DMS153 treated with DMSO at 0.1 percent for 48 hours (cell line): Measurements from ENCODE around the gene VASN.

Experiments used
- DNase-seq: peaks from one replicate; lab custom pipeline; 2025; ENCODE audit not compliant: unreplicated experiment; lab: John Stamatoyannopoulos, UW

VASN gene

DNA sequence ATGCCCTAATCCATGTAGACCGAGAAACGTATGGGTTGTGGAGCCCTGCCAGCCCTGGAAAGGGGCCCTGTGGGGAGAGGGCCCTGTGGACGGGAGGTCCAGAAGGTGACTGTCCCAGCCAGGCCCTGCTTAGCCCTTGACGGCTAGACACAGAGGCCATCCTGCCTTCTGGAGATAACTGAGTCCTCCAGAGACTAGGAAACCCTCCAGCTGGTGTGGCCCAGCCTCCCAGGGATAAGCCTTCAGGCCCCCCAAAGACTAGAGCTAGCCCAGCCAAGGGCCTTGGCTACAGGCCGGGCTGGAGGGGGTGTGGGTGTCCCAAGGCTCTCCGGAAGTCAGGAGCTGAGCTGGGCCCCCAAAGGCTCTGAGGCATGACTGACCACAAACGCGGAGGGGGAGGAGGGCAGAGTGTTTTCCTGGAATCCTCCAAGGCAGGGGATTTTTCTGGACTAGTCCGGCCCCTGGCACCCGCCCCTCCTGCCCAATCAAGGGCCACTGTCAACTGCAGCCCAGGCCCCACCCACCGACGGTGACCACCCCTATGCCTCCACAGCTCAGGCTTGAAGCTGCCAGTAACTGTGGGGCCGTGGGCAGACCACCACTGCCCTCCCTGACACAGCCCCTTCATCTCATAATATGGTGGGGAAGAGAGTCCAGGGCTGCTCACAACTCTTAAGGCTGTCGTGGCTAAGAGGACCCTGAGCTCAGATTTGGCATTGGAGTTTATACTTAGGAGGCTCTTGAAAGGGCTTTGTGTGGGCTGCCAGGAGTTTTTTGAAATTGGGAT, 885 bp upstream of the VASN start:
- no peak for DNase-seq

DNA sequence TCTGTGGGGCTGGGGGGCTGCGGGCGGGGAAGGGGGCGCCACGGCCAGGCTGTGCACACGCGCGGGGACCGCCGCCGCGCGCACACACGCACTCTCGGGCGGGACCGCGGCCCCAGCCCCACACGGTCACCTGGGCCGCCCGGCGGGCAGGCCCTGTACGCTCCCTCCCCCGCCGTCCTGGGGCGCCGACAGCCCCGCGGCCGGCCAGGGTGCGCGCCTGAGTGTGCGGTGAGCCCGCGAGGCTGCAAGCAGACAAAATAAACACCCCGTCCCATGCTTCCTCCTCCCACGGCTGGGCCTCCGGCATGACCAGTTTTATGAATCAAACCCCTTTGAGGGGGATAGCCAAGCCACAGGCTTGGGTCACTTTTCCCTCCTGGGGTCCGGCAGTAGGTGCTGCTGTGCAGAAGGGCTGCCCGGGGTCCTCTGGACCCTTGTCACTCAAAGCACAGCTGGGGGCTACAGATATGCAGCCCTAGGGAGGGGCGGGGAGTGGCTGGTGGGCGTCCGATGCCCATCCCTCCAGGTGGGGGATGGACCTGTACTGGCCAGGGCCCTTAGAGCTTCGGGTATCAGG, 441 bp downstream of the VASN start:
- DNase-seq = no peak

DNA sequence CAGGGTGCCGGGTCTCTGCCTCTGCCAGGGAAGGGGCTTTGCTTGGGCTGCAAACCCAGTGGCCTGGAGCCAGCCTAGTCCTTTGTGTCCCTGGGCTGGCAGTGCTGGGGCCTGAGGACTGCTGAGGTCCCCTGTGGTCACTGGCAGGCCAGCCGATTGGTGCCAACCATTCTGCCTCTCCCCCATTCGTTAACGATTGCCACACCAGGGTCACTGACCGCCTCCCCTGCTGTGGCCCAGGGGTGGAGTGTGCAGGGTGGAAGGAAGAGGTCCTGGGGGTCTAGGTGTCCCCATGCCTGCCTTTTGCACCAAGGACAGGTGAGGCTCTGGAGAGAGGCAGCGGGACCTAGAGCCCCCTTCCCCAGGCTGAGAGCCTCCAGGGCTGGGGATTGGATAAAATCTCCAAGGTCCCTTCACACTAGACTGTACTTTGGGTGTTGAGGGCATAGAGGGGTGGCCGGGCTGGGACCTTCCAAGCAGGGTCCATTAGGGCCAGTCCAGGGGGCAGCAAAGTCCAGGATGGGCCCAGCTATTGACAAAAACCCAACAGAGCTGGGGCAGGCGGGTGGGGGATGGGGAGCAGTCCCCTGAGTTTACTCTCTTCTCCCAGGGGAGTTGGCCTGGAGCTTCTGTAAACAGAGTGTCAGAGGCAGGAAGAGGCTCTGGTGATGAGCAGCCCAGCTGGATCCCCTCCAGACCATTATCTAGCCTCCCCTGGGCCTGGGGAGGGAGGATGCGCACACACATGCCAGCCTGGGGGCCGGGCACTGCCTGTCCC, 1.1 kb downstream of the VASN start:
- peak; percentile 84 for DNase-seq

DNA sequence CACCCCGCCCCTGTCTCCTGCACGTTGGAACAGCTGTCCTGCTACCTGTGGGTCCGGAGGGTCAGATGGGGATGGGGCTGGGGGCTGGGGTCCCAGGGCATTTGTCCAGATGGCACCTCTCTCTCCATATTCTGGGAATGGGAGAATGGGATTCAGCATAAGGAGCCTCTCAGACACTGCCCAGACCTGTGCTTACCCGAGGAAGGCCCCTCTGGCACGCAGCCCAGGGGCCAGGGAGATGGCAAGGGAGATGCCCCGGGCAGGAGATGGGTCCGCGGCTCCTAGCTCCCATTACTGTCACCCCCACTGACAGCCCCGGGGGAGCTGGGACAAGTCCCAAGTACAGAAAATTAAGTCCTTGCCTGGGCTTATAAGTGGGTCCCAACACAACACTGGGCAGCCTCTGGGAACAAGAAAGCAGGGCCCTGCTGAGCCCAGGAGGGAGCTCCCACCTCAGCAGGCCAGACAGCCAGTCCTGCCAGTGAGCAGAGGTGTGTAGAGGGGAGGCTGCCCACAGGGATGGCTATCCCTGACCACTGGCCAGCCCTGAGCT, 1.8 kb downstream of the VASN start:
- DNase-seq = no peak

DNA sequence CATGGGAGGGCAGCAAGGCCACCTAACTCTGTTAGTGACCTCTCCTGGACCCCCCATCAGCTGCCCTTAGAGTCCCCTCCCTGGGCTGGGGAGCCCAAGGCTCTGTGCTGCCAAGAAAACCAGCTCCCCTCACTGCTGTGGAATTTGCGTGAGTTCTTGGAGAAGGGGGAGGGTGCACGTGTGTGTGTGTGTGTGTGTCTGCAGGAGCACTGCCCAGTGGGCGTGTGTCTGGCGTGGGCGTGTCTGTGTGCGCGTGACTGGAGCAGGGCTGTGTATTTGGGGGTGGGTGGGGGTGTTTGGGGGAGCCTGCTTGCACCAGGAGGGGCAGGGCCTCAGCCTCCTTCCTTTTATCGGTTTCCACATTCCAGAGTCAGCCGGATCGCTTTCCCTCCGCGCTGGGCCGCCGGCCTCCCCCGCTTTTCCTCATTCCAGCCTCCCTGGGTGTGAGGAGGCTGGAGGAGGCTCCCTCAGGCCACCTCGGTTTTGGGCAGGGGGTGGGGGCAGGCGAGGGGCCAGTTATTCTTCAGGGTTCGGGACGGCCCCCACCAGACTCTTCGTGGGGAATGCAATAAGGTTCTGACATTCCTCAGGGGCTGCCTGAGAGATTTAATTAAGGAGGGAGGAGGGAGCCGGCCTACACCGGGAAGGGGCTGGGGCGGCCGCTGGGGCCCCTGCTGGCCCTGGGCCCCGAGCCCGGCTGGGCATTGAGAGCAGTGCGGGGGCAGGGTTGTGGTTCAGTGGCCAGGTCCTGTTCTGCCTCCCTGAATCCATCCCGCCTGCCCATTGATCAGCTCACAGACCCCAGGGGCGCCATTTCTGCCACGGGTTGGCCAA, 2.5 kb downstream of the VASN start:
- DNase-seq = no peak

DNA sequence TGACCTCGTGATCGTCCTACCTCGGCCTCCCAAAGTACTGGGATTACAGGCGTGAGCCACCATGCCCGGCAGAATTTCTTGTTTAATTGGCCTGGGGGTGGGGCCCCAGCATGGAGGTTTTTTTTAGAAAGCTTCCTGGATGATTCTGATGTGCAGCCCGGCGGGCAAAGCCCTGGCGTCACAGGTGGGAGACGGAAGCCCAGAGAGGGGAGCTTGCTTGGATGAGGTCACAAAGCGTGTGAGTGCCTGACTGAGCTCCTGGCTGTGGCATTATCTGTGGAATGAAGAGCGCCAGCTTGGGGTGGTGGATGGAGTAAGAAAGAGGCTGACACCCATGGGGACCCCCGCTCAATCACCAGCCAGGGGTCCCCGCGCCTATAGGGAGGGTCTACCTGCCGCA, 4.1 kb downstream of the VASN start:
- no peak for DNase-seq

DNA sequence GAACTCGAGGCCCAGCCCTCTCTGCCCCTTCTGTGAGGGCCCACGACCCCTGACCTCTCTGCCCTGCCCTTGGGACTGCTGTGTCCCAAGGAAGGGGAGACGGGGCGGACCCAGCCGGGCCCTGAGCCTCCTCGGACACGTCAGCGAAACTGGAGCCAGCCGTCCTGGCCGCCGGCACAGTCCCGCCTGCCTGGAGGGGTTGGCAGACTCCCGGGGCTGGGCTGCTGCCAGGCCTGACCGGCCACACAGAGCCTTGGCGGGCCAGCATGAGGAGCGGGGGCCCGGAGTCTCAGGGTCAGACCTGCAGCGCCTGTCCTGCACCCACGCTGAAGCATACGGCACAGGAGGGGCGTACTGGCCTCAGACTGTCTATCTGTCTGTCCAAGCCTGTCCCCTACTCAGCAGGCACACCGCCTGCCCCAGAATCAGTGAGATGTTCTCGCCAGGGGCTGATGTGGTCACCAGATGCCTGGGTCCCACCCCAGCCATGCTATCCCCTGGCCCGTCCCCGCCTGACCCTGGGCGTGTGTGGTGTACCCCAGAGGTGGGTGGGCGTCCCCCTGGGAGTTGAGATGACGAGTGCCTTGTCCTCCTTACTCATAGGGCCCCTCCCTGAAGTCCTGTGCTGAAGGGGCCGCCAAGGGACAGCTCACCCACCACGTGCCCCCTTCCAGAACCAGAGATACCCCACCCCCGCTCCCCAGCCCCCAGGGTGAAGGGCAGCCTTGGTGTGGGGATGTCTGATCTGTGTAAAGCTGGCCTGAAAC, 4.7 kb downstream of the VASN start:
- no peak for DNase-seq

DNA sequence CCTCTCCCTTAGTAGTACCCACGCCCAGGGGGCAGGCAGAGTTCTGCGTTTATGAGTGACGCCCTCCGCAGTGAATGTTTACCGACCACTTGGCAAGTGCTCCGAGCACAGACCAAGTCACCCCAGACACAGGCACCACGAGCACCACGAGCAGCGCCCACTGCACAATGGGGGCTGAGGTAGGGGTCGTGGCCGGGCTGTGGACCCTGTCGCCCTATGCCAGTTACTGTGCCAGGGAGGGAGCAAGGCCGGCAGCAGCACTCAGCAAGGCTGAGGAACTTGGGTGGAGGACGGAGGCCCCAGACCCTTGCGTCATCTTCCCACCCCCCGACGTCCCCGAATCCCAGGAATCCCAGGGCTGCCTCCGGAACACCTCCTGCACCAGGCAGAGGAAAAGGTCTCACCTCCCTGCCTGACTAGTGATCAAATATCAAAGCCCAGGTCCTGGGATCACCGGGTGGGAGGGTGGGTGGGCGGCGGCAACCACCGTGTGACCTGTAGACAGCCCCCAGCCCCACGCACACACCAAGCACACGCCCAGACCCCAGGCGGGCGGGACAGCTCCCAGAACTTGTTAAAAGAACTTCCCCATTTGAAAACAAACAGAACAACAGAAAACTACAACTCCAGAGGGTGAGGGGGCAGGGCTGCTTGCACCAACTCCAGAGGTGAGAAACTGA, 5.4 kb downstream of the VASN start:
- no peak for DNase-seq

DNA sequence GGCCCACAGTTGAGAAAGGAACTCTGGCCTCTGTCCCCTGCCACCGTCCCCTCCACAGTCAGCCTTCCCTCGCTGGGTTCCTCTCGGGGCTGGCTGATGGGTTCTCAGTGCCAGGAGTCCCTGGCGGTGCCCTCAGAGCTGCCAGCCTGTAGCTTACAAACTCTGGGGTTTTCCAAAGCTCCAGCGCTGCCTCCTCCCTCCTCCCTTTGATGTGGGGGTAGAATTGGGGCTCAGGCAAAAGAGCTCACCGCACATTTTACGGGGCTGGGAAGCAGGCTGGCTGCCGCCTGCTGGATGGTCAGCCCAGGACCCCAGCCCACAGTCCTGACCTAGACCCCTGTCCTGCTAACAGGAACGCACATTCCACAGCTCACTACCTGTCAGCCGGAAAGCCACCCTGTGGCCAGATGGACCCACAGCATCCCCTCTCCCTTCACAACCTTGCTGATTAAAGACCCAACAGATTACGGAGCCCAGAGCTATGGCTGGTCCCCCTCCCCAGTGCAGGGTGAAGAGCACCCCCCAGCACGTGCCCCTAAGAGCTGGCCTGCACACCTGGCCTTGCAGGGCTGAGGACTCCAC, 6.0 kb downstream of the VASN start:
- no peak for DNase-seq

DNA sequence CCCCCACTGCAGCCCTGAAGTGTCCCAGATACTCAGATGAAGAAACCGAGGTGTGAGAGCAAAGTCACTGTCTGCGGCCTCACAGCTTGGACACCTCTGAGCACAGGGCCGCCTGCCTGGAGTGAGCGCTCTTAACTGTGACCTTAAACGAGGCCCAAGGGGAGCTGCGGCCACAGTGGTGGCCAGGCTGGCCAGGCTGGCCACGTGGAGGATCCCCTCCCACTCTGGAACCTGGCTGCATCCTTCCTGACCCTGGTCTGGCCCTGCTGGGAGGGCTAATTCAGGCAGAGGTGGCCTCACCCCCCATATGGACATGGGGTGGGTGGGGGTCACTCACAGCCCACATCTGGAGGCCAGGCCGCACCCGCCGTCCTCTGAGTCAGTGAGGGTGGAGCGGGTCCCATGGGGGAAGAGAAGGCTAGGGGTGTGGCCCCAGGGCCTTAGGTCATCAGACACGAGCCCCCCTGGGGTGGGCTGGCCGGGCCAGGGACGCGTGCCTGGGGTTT, 6.6 kb downstream of the VASN start:
- no peak for DNase-seq

DNA sequence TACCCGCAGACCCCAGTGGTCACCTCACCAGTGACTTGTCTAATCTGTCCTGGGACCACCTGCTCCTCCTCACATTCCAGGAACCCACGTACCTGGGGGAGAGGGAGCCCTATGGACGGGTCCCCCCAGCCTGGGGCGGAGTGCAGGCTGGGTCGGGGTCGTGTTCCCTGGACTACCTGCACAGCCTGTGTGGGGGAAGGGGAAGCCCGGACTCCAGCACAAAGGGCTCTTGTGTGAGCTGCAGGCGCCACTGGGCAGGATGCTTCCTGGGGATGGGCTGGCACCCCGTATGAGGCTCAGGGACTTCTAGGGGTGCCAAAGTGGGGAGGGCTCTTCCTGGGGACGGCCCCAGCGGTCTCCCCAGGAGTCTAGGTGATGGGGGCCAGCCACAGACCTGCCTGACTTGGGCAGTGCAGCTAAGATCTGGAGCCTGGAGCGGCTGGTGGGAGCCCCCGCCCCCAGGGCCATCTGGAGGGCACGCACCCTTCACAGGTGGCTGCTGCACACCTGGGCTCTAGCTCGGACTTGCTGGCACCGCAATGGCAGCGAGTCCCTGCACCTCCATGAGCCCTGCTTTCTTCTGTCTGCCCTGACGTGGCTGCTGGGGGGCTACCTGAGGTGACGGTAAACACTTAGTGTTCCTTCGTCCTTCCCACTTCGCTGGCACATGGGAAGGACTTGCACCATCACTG, 7.5 kb downstream of the VASN start:
- no peak for DNase-seq

DNA sequence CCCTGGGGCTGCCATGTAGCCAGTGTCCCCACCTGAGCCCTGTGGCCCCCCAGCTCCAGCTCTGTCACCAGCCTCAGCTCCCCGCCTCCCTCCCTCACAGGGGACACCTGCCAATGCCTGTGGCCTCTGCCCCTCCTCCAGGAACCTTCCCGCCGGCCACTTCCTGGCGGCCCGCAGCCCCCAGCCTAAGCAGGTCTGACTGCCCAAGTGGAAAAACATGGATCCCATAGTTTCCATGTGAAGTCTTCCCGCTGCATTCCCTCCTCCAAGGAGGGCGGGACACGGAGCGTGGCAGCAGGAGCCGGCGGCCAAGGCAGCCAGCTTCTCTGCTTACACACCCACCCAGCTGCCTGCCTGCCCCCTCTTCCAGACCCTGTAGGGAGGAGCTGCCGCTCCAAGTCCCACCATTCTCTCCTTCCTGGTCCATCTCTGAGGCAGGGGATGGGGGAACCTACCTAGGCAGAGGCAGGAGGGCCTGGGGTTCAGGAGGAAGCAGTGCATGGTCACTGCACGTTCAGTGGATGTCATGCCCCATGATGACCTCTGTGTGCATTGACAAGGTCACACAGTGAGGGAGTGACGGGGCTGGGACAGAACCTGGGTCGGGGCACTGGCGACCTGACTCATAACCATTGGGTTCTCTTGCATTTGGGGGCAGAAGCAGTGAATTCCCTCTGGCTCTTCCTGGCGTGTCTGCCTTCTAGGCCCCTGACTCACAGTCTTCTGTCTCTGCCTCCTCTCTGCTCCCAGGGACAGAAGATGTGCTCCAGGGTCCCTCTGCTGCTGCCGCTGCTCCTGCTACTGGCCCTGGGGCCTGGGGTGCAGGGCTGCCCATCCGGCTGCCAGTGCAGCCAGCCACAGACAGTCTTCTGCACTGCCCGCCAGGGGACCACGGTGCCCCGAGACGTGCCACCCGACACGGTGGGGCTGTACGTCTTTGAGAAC, 8.7 kb downstream of the VASN start:
- DNase-seq = no peak

DNA sequence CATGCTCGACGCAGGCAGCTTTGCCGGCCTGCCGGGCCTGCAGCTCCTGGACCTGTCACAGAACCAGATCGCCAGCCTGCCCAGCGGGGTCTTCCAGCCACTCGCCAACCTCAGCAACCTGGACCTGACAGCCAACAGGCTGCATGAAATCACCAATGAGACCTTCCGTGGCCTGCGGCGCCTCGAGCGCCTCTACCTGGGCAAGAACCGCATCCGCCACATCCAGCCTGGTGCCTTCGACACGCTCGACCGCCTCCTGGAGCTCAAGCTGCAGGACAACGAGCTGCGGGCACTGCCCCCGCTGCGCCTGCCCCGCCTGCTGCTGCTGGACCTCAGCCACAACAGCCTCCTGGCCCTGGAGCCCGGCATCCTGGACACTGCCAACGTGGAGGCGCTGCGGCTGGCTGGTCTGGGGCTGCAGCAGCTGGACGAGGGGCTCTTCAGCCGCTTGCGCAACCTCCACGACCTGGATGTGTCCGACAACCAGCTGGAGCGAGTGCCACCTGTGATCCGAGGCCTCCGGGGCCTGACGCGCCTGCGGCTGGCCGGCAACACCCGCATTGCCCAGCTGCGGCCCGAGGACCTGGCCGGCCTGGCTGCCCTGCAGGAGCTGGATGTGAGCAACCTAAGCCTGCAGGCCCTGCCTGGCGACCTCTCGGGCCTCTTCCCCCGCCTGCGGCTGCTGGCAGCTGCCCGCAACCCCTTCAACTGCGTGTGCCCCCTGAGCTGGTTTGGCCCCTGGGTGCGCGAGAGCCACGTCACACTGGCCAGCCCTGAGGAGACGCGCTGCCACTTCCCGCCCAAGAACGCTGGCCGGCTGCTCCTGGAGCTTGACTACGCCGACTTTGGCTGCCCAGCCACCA, 9.7 kb downstream of the VASN start:
- no peak for DNase-seq

DNA sequence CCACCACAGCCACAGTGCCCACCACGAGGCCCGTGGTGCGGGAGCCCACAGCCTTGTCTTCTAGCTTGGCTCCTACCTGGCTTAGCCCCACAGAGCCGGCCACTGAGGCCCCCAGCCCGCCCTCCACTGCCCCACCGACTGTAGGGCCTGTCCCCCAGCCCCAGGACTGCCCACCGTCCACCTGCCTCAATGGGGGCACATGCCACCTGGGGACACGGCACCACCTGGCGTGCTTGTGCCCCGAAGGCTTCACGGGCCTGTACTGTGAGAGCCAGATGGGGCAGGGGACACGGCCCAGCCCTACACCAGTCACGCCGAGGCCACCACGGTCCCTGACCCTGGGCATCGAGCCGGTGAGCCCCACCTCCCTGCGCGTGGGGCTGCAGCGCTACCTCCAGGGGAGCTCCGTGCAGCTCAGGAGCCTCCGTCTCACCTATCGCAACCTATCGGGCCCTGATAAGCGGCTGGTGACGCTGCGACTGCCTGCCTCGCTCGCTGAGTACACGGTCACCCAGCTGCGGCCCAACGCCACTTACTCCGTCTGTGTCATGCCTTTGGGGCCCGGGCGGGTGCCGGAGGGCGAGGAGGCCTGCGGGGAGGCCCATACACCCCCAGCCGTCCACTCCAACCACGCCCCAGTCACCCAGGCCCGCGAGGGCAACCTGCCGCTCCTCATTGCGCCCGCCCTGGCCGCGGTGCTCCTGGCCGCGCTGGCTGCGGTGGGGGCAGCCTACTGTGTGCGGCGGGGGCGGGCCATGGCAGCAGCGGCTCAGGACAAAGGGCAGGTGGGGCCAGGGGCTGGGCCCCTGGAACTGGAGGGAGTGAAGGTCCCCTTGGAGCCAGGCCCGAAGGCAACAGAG, 10.5 kb downstream of the VASN start:
- no peak for DNase-seq

DNA sequence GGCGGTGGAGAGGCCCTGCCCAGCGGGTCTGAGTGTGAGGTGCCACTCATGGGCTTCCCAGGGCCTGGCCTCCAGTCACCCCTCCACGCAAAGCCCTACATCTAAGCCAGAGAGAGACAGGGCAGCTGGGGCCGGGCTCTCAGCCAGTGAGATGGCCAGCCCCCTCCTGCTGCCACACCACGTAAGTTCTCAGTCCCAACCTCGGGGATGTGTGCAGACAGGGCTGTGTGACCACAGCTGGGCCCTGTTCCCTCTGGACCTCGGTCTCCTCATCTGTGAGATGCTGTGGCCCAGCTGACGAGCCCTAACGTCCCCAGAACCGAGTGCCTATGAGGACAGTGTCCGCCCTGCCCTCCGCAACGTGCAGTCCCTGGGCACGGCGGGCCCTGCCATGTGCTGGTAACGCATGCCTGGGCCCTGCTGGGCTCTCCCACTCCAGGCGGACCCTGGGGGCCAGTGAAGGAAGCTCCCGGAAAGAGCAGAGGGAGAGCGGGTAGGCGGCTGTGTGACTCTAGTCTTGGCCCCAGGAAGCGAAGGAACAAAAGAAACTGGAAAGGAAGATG, 11.2 kb downstream of the VASN start:
- no peak for DNase-seq
